HG02678 (cell line): ENCODE measurements around the gene CAPN15.

Experiments
- ATAC-seq: cut with Tn5 transposase; IDR thresholded peaks from one replicate; pipeline ENCODE4 v1.9.1; 2021; ENCODE audit warnings: mild to moderate bottlenecking, moderate library complexity; ENCODE audit not compliant: unreplicated experiment

Gene CAPN15

DNA sequence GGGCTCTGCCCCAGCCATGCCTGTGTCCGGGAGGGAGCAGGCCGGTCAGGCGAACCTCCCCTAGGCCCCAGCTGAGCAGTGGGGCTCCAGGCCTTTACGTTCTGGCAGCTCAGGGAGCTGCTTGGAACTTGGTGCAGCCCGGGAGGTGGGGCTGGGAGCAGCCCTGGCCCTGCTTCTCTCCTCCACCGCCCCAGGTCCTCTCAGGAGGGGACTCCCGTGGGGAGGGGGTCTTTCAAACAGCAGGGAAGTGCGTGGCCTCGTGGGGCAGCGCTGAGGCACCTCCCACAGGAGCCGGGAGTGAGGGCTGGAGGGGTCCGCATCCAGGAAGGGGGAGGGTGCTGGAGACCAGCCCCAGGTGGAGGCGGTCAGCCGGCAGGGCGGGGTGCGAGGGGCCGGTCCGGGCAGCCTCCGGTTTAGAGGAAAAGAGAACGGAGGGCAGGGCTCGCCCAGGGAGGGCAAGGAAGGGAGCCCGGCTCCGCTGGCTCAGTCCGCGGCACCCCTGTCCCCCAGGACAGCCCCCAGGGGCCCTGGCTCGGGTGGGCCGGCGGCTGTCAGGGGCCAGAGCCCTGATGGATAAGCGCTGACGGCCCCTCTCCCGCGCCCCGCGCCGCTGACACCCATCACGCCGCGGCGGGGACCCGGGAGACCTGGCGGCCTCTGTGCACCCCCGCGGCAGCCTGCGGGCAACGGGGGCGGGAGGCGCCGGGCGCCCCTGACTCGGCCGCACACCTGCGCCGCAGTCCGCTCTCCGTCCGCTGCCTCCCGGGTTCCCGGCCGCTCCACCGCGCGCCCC is 32.1 kb downstream of the CAPN15 start:
- no peak for ATAC-seq

DNA sequence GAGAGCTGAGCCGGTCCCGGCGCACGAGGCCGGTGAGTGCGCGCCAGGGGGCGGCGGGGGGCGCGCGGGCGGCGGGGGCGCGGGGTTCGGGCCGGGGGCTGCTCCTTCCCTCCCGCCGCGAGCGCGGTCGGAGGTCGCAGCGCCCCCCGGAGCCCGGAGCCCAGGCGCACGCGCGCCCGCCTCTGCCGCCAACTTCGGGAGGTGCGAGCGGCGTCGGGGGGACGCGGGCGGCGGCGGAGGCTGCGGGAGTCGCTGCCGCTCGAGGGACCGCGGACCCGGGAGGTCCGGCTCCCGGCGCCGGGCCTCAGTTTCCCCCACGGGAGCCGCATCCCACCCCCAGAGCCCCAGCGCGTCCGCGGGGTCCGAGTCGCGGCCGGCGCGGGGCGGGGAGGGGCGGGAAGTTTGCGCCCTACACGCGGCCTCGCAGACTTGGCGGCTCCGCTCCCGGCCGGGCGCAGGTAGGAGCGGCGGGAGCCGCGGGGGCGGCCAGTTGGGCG is 32.7 kb downstream of the CAPN15 start, which contains the start of gene PRR35:
PRR35 (plus strand) TSS at position 191 of the 497 bp plus-strand sequence. CDS start 2,901 bp downstream, outside the sequence.
- ATAC-seq = no peak

DNA sequence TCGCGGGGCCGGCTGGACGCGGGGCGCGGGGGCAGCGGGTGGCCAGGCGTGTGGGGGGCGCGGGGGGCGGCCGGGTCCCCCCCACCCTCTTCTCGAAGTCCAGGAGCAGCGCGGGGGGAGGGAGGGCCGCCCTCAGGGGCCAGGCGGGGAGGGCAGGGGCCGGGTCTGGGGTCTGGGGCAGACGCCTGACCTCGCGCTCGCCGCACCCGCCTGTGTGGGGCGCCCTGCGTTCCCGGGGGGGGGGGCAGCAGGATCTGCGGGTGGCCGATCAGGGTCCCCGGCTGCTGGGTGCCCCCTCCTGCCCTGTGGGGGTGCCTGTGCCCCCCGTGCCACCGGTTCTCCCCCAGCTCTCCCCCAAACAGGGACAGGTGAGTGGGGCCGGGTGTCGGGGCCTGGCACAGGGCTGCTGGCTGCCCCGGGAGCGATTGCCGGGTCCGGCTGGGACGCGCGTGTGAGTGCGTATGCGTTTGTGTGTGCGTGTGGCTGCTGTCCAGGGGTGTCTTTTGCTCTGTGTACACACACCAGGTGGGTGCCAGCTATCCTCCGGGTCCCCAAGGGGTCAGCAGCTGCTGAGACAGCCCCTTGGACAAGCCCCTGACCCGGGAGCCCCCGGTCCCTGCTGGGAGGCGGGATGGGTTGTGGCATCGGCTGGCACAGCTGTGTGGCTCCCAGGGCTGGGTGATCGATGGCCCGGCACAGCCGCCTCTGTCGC is 33.3 kb downstream of the CAPN15 start:
- no peak for ATAC-seq

DNA sequence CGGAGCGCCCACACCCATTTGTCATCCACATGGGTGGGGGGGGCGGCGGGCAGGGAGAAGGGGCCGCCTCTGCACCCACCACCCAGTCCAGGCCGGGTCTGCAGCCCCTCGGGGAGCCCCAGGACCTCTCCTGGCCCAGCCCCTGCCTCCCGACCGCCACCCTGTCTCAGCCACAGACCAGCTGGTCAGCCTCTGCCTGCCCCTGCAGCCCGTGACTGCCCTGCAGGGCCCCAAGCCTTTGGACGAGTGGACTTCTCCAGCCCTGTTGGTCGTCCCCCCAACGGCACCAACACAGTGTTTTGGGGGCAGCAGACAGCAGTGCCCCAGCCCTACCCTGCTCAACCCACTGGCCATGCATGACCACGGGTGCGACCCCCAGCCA is 33.9 kb downstream of the CAPN15 start:
- no peak for ATAC-seq

DNA sequence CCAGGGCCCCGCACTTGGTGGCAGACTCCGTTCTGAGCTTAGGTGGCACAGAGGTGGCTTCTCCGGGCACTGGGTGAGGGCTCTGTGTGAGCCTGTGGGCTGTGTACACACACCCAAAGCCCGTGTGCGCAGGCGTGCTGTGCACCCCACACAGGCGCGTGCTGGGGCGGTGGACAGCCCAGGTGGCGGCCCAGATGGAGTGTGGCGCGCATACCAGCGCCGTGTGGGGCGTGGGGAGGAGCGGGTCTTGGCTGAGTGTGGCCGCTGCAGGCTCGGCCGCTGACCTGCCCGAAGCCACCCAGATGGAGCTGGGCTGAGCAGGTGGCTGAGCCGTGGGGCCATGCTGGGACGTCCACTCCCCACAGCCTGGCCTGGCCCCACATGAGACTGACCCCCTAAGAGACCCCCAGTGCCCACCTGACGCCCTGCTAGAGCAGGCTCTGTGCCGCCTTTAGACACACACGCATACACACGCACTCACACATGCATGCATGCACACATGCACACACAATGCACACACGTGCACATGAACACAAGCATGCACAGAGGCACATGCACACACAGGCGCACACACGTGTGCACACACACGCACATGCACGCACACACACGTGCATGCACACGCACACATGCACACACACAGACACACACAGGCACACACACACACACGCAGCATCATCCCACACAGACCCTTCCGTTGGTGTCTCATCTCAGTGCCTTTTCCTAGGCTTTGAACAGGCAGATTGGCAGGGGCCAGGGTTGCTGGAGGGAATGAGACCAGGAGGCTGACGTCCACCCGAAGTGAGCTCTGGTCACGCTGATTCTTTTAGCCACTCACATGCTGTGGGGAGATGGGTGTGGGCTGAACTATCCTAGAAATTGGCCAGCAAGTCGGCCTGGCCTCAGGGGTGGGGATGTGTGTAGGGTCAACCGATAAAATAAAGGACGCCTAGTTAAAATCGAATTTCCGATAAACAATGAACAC is 34.7 kb downstream of the CAPN15 start:
- ATAC-seq = no peak

DNA sequence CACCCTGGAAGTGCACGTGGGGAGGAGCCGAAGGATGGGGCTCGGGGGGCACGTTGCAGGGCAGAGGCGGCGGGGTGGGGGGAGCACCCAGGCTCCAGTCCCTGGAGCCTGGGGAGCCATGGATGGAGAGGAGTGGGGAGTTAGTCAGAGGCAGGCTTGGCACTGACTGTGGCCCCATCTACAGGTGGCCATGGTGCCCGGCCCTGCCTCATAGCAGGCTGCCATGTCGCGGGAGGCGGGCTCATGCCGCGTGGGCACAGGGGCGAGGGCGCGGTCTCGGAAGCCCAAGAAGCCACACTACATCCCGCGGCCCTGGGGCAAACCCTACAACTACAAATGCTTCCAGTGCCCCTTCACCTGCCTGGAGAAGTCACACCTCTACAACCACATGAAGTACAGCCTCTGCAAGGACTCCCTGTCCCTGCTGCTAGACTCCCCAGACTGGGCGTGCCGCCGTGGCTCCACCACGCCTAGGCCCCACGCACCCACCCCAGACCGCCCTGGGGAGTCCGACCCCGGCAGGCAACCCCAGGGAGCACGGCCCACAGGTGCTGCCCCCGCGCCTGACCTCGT is 35.6 kb downstream of the CAPN15 start:
- ATAC-seq = no peak

DNA sequence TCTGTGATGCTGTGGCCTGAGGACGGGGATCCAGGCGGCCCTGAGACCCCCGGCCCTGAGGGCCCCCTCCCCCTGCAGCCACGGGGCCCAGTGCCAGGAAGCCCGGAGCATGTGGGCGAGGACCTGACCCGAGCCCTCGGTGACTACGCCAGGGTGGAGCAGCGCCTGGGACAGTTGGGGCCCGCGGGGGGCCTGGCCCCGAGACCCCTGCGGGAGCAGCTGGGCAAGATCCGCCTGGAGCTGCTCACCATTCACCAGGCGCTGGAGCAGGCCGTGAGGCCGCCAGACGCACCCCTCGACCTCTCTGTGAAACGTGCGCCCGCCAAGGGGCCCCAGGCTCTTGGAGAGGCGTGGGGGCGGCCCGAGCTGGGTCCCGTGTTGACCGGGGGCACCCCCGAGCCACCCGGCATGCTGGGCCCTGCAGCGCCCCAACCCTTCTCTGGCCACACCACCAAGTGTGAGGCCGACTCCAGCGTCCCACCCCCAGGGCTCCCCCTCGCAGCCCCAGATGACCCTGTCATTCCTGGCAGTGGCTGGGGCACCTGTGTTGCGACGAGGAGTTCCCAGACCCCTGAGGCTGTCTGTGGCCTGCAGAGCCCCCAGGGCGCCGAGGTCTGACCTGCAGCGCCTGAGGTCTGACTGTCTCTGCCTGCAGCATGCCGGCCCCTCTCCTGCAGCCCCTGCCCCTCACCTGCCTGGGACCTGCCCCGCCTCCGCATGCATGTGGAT is 37.3 kb downstream of the CAPN15 start:
- ATAC-seq = no peak

DNA sequence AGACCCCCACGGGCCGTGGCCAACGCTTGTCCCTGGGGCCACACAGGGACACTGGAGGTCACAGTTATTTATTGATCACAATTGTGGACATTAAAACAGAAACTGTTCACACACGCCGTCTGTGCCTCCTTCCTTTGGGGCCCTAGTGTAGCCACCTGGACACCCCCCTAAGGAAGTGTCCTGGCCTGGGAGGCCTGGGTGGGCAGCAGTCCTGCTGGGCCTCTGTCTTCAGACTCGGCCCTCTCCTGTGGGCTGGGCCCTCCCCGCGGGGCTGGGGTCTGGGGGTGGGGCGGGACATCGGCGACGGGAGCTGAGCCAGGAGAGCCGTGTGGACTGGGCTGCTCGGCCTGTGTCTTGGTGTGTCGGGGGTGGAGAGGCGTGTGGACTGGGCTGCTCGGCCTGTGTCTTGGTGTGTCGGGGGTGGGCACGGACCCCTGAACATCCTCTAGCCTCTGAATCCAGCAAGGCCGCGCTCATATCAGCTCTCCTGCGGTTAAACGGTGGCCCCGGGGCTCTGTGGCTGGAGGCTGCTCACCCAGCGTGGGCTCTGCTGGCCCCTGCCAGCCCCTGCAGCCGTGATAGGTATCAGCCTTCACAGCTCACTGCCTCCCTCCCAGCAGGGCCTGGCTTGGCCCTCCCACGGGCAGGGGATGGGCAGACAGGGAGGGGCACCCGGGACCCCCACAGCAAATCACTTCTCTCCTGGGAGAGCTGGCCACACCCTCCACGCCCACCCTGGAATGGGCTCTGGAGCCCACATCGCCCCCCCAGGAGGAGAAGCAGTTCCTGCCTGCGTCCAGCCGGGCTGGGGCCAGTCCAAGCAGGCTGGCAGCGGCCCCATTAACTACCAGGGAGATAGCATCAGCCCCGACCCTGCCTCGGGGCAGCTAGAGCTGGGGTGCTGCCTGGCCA is 38.2 kb downstream of the CAPN15 start:
- ATAC-seq = no peak

DNA sequence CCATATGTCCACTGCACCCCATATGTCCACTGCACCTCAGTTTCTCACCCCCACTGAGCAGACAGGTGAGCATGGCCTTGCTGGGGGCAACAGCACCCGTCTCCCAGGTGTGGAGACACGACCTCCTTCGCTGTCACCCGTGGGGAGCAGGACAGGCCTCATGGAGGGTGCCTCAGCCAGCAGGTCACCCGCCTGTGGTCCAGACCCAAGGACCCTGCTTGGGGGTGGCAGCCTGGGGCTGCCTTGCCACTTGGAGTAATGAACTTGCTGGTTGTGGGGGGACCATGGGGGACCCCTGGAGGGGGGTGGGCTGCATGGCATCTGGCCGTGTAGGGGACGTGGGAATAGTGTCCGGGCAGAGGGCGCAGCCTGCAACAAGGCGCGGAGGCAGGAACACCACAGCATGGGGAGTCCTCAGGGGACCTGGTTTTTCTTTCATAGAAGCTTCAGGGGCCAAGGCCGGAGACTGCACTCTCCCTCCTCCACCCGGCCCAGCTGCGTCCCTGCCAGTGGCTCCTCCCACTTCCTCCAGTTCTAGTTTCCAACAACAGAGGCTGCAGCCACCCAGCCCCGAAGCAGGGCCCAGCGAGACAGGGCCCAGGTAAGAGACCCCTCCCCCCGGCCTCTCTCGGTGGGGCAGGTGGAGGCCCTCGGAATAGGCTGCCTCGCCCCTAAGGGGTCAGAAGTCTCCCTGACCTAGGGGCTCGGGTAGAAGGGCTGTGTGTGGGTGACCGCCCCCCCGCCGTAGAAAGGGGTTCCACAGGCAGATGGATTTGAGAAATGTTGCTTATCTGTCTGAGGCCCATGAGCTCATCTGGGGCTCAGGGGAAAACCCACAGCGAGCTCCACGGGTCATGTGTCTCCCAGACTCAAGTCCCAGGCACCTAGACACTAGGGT is 39.2 kb downstream of the CAPN15 start, which contains the start of gene NHLRC4:
NHLRC4 (plus strand) TSS at position 531 of the 898 bp plus-strand sequence. CDS start 1,043 bp downstream, outside the sequence.
- peak; percentile 45 for ATAC-seq

DNA sequence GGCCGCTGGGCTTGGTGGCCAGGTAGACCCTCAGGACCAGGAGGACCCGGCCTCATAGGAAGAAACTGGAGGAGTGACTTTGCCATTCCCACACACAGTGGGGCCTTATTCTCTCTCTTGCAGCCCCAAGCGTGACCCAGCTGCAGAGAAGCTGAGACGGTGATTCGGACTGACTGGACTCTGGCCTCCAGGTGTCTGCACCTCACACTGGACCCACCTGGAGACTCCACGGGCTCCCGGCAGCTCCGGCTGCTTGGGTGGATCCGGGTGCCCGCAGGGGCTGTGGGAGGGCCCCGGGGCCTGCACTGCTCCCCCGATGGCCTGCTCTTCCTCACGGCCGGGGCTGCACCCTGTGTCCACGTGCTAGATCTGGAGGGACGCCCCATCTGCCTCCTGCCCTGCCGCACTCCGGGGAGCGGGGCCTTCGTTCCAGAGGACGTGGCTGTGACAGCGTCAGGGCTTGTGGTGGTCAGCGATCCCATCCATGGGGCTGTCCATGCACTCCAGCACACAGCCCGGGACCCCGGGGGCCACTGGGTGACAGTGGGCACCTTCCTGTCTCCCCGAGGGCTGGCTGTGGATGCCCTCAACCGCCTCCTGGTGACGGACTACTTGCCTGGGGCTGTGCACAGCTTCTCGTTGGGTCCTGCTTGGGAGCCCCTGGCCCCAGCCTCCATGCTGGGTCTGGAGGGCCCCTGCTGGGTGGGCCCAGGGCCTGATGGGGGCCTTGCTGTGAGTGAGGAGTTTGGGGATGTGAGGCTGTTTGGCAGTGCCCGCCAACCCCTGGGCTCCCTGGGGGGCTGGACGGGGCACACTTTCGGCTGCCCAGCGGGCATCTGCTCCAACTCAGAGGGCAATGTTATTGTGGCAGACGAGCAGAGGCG is 40.1 kb downstream of the CAPN15 start:
- ATAC-seq = no peak

DNA sequence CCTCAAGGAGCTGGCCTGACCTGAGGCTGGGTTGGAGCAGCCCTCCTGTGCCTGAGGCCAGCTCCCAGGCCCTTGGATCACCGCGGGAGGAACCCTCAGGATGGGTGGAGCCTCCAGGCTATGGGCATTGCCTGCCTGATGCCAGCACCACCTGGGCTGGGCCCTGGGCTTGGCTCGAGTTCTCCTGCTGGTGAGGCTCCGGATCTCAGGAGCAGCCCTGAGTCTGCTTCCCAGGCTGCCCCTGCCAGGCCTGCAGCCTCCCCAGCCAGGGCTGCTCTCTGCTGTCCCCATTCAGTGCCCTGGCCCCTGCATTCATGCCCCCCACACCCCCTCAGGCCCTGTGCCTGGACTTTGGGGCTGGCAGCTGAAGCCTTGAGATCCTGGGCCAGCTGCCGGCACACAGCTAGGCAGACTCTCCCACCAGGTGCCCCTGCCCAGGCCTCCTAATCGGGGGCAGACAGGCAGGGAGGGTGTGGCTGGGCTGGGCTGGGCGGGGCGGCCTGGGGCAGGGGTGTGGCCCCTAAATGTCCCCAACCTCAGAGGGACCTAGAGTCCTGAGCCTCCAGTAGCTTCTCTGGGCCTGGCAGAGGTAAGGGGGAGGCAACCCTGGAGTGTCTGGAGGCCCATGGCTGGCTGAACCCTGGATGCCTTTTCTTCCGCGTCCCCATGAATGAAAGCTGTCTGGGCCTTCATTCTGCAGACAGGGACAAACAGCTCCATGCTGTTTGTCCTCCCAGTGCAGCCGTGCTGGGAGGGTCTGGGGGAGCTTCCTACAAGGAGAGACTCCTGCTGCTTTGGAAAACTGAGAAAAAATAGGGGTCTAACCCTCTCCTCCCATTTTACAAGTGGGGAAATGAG is 41.1 kb downstream of the CAPN15 start:
- ATAC-seq = no peak

DNA sequence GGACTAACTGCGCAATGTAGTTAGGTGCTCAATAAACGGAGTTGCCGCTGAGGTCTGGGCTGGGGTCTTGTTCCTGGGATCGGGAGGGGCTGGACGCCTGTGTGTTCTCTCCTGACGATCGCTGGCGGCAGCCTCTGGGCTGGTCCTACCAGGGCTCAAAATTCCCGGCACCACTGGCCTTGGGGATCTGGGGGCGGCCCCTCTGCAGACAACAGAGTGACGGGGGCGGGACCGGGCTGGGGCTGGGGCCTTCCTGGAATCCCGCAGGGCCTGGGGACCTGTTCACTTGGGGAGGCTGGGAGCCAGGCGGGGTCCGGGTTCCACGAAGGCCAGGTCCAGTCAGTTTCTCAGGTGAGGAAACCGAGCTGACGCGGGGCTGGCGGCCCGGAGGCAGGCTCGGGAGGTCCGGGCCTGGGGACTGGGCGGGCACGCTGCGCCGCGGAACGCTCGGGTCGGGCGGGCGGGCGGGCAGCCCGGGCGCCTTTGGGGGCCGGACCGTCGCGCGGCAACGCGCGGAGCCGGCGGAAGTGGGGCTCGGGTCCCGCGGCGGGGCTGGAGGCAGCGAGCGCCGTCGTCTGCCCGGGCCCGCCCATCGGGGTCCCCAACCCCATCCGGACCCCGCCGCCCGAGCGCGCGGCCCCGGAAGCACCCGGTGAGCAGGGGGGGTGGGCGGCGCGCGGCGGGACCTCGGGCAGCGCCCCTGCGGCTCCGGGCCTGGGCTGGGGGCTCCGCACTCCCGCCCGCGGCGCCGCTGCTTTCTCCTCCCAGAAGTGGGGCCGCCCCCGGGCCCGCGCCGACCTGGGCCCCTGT is 42.1 kb downstream of the CAPN15 start, which contains the start of gene PIGQ:
PIGQ (plus strand) TSS at position 524 of the 810 bp plus-strand sequence. CDS start 4,107 bp downstream, outside the sequence.
- ATAC-seq = peak; percentile 61

DNA sequence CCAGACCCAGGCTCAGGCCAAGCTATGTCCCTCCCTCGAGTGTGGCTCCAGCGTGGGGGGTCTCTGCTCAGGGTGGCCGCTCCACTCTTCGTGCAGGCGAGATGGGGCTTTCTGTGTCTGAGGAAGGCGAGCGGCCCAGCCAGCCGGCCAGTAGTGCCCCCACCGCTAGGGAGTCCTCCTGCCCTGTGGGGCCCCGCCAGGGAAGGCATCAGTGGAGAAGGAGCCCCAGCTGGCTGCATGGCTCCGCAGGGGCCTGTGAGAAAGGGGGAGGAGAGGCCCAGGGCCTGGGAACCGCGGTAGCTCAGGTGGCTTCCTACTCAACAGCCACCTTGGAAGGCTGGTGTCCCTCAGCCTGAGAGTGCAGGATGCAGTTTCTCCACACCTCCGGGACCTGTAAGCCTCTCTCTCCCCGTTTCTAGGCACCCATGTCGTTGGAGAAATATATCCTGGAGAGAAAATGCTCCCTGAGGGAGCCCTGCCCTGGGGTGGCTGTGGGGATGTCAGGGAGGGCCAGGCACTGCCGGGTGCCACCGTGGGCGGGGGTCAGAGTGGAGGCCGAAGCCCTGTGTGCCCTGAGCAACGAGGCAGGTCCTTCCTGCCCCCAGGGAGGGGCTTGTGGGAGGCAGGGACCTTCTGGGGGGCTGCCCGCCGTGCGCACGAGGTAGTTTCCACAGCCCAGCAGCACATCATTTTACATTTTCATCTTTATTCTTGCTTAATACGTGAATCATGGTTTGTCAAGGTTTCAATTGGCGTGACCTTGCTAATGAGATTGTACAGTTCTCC is 45.5 kb downstream of the CAPN15 start:
- ATAC-seq = no peak
